ENCODE results near the gene BTBD18. TPM values are rescaled to one million over a fixed set of nuclear protein-coding genes. Genes with fewer than 3 reads are reported as not detected.

Gene BTBD18
- polyA plus RNA-seq, 4 donors, result 0.06 to 0.18 (median 0.13) TPM

Other genes starting within 250 kb of the BTBD18 start
- 1 to 10 TPM; 4.9 to 9.7 (median 6.5) TPM for gene SLC43A1, start 236.1 kb downstream of the BTBD18 start, polyA plus RNA-seq (ENCODE audit: insufficient read length in 4 of 4)
- 10 to 100 TPM; 42.2 to 52.6 (median 46.8) TPM for gene TIMM10, start 221.1 kb downstream of the BTBD18 start, polyA plus RNA-seq (ENCODE audit: insufficient read length in 4 of 4)
- gene SMTNL1, start 214.2 kb downstream of the BTBD18 start, polyA plus RNA-seq (ENCODE audit: insufficient read length in 4 of 4), result under 1 TPM; 0.21 to 0.63 (median 0.38) TPM
- gene UBE2L6, start 184.1 kb downstream of the BTBD18 start, polyA plus RNA-seq (ENCODE audit: insufficient read length in 4 of 4), result 10 to 100 TPM; 36.5 to 46.7 (median 42.3) TPM
- 100 to 1,000 TPM; 139 to 440 (median 176) TPM for gene SERPING1, start 154.1 kb downstream of the BTBD18 start, polyA plus RNA-seq (ENCODE audit: insufficient read length in 4 of 4)
- gene YPEL4, start 101.9 kb downstream of the BTBD18 start, polyA plus RNA-seq (ENCODE audit: insufficient read length in 4 of 4), result 1 to 10 TPM; 1.5 to 4.4 (median 3.3) TPM
- gene CLP1, start 94.1 kb downstream of the BTBD18 start, polyA plus RNA-seq (ENCODE audit: insufficient read length in 4 of 4), result 10 to 100 TPM; 12.0 to 17.2 (median 16.5) TPM
- 10 to 100 TPM; 38.9 to 55.7 (median 50.5) TPM for gene ZDHHC5, start 83.7 kb downstream of the BTBD18 start, polyA plus RNA-seq (ENCODE audit: insufficient read length in 4 of 4)
- 10 to 100 TPM; 15.0 to 24.4 (median 18.5) TPM for gene MED19, start 39.6 kb downstream of the BTBD18 start, polyA plus RNA-seq (ENCODE audit: insufficient read length in 4 of 4)
- 100 to 1,000 TPM in 3 of 4 donors, 10 to 100 TPM in 1; 81.6 to 126 (median 117) TPM for gene TMX2, start 39.2 kb downstream of the BTBD18 start, polyA plus RNA-seq (ENCODE audit: insufficient read length in 4 of 4)
- gene SELENOH, start 10.3 kb downstream of the BTBD18 start, polyA plus RNA-seq (ENCODE audit: insufficient read length in 4 of 4), result 100 to 1,000 TPM in 2 of 4 donors, 10 to 100 TPM in 2; 88.2 to 142 (median 99.1) TPM
- gene CTNND1, start 10.0 kb upstream of the BTBD18 start, polyA plus RNA-seq (ENCODE audit: insufficient read length in 4 of 4), result 100 to 1,000 TPM; 144 to 230 (median 216) TPM

Measured in left renal pelvis (tissue), 4 donors.